PFSK-1 (cell line): ENCODE measurements around the gene RSPO4.

Experiments used
- FOXP2 ChIP-seq: optimal IDR thresholded peaks from 2 replicates; pipeline ENCODE3; 2011; ENCODE audit warnings: borderline replicate concordance, control low read depth, inconsistent platforms; ENCODE audit not compliant: insufficient read depth; ENCODE audit errors: extremely low read length, extremely low read depth
- POLR2AphosphoS5 ChIP-seq: IDR thresholded peaks from 2 replicates; pipeline ENCODE4 v1.6.1; 2012; ENCODE audit warnings: low read depth, mild to moderate bottlenecking, control low read depth, low read length, moderate library complexity
- SIN3A ChIP-seq: IDR thresholded peaks from 2 replicates; pipeline ENCODE4 v1.6.1; 2012; ENCODE audit warnings: mild to moderate bottlenecking, low read length, moderate library complexity, borderline replicate concordance; ENCODE audit not compliant: insufficient read depth
- TAF1 ChIP-seq: IDR thresholded peaks from 2 replicates; pipeline ENCODE4 v1.6.1; 2012; ENCODE audit warnings: low read length, control low read depth, borderline replicate concordance; ENCODE audit not compliant: insufficient read depth
- TF ChIP-seq, protein P1 (sequence below), 2 experiments: IDR thresholded peaks; 2 replicates each; pipeline versions ENCODE4 v1.6.1 to v1.8.0; 2011 to 2012; ENCODE audit warnings: low read depth in 2 of 2, low read length in 2 of 2, control low read depth in 1 of 2, inconsistent platforms in 1 of 2, mild to moderate bottlenecking in 1 of 2, moderate library complexity in 1 of 2; ENCODE audit not compliant: insufficient read depth in 1 of 2

Gene RSPO4

DNA sequence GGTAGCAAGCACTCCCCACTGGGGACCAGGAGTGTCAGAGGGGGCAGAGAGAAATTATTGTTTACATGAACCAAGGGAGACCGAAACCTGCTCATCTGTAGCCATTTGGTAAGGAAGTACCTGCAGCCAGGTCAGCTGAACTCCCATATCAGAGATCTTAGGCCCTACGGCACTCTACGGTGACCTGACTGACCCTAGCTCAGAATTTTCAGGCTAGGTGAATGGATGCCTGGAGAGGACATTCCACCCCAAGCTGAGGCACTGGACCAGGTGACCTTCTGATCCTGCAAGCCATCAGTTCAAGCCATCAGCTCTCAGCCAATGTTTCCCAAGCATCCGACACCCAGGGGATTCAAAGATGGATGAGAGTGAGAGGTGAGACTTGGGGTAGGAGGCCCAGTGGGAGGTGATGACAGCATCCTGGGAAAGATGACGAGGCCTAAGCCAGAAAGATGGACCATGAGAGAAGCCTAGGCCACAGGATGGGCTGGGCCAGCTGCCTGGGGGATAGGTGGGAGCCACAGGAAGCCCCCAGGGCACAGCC lies 88.7 kb downstream of the RSPO4 start:
- TF ChIP-seq SIN3A (no peak), POLR2AphosphoS5 (no peak), TAF1 (no peak)

DNA sequence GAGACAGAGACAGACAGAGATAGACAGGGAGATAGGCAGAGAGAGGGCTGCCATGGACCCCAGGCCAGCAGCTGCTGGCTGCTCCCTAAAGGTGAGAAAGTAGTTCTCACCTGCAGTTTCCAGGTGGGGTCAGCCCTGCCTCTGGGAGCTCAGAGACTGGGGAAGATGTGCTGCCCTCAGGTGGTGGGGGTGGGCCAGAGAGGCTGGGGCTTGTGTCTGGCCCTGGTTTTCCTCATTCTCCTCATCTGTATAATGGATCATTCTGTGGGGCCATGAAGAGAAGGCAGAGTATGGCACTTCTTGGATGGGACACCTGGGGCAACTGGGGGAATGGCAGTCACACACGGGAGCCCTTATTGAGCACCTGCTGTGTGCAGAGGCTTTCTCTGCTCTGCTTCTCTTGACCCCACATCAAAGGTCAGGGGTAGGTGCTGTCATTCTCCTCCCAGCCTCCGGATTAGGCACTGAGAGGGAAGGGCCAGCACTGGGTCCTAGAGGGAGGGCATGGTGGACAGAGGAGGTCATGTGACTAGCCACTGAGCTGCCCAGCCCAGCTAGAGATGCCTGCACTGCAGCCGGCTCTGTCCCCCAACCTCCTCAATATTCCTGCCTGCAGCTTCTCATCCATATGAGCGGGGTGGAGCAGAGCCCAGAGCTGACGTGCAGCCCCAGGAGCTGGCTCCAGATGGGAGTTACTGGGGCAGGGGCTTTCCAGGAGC lies 90.1 kb downstream of the RSPO4 start:
- no peak for TF ChIP-seq SIN3A
- no peak for TF ChIP-seq FOXP2
- no peak for TF ChIP-seq POLR2AphosphoS5
- TF ChIP-seq TAF1 = no peak
- TF ChIP-seq, protein P1, sequence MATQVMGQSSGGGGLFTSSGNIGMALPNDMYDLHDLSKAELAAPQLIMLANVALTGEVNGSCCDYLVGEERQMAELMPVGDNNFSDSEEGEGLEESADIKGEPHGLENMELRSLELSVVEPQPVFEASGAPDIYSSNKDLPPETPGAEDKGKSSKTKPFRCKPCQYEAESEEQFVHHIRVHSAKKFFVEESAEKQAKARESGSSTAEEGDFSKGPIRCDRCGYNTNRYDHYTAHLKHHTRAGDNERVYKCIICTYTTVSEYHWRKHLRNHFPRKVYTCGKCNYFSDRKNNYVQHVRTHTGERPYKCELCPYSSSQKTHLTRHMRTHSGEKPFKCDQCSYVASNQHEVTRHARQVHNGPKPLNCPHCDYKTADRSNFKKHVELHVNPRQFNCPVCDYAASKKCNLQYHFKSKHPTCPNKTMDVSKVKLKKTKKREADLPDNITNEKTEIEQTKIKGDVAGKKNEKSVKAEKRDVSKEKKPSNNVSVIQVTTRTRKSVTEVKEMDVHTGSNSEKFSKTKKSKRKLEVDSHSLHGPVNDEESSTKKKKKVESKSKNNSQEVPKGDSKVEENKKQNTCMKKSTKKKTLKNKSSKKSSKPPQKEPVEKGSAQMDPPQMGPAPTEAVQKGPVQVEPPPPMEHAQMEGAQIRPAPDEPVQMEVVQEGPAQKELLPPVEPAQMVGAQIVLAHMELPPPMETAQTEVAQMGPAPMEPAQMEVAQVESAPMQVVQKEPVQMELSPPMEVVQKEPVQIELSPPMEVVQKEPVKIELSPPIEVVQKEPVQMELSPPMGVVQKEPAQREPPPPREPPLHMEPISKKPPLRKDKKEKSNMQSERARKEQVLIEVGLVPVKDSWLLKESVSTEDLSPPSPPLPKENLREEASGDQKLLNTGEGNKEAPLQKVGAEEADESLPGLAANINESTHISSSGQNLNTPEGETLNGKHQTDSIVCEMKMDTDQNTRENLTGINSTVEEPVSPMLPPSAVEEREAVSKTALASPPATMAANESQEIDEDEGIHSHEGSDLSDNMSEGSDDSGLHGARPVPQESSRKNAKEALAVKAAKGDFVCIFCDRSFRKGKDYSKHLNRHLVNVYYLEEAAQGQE (IDR thresholded peaks at IDR 0.05; ENCODE audit: insufficient read depth in 1 of 2, low read depth in 2 of 2, low read length in 2 of 2) = no peak

DNA sequence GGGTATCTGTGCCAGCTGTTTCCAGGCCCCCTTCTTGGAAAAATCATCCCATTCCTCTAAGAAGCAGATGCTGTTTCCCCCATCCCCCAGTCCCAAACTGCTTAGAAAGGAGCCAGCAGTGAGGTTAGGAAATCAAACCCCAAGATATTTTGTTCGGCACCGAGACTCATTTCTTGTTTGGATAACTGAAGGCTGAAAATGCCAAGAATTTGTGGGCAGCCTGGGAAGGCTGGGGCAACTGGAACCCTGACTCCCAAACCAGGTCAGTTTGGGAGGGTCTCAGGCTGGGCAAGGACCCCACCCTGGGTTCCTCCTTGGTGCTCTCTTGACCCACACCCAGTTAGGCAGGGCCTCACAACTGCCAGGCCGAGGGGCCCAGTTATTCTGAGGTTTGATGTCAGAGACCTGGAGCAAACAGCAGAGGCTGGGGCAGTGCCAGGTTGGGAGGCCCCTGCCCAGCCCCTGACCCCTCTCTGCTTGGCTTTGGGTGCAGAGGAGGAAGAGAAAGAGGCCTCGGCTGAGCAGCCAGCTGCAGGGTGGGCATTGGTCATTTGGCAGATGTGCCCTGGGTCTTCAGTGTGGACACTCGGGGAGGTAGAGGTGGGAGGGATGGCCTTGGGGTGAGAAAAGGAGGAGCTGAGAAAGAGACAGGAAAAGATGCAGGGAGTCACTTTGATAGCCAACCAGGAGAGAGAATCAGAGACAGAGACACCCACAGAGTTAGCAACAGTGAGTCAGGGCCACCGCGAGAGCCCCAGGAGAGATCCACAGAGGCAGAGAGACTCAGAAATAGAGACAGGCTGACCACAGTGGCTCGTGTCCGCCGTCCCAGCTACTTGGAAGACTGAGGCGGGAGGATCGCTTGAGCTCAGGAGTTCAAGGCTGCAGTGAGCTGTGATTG lies 91.0 kb downstream of the RSPO4 start:
- TF ChIP-seq POLR2AphosphoS5 = no peak
- TF ChIP-seq SIN3A = no peak
- TF ChIP-seq FOXP2 = no peak
- no peak for TF ChIP-seq TAF1
- TF ChIP-seq, protein P1 (IDR thresholded peaks at IDR 0.05; ENCODE audit: insufficient read depth in 1 of 2, low read depth in 2 of 2, low read length in 2 of 2) = no peak

DNA sequence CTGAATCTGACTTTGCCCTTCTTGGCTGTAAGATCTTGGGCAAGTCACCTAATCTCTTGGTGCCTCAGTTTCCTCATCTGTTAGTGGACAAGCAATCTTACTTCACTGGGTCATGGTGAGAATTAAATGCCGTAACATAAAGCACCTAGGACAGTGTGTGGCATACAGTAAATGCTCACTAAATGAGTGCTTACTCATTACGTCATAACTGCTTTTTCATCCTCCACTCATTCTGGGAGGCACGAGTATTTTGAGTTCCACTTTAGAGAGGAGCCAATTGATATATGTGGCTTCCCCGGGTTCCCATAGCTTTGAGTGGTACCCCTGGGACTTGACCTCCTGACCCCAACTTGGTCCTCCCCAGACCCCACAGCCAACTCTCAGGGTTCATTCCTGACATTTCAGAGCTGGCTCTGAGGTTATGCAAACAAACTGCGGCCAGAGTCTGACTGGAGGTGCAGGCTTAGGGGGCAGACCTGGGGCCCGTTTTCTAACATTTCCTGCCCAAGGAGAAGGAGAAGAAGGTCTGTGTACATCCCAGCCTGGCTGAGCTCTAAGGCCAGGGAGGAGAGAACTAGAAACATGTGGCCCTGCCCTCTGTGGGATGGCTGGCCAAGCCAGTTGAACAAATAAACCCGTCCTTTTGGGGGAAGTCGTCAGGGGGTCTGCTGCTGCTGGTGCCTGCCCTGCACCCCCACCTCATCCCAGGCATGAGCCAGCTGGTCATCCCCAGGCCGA lies 91.8 kb downstream of the RSPO4 start:
- TF ChIP-seq SIN3A (no peak), TAF1 (no peak), POLR2AphosphoS5 (no peak), FOXP2 (no peak)
- TF ChIP-seq, protein P1 (IDR thresholded peaks at IDR 0.05; ENCODE audit: insufficient read depth in 1 of 2, low read depth in 2 of 2, low read length in 2 of 2) = no peak

DNA sequence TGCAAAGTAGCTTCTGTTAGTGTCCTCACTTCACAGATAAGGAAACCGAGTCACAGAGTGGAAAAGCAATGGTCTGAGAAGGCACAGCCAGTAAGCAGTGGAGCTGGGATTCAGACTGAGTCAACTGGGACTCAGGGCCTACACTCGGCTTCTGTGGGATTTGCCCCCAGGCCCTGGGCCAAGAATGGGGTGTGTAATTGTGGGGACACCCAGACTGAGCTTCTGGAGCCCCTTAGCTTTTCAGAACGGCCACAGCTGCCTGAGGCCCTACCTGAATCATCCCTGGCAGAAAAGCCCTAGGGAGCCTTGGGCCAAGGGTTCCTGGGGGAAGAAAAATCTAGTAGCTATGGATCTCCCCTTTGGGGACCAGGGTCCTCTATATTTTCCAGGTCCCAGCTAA lies 92.5 kb downstream of the RSPO4 start:
- TF ChIP-seq, protein P1 (IDR thresholded peaks at IDR 0.05; ENCODE audit: insufficient read depth in 1 of 2, low read depth in 2 of 2, low read length in 2 of 2) = no peak
- TF ChIP-seq SIN3A (no peak), POLR2AphosphoS5 (no peak), FOXP2 (no peak), TAF1 (no peak)
